Thymus (tissue), 11 donors: Measurements from ENCODE around the gene SNUPN. TPM values are rescaled to one million over a fixed set of nuclear protein-coding genes. Genes with fewer than 3 reads are reported as not detected.
"Not testable (repeated sequence)": the region's sequence is repeated elsewhere in the genome, so short reads cannot be mapped to it uniquely, and the experiment has no call there.

Source experiments
- DNase-seq, 9 donors: peaks; one replicate each; pipeline ENCODE4 v3.0.0-alpha.2; 2013; ENCODE audit warnings: low spot score in 9 of 9, low read depth in 6 of 9, missing footprints in 1 of 9
- H3K27ac ChIP-seq, 2 donors: one replicate each; pipeline ENCODE4 v1.5.1; 2013; ENCODE audit warnings: control low read depth in 1 of 2, low read depth in 1 of 2, low read length in 1 of 2, mild to moderate bottlenecking in 1 of 2, moderate library complexity in 1 of 2
- H3K27me3 ChIP-seq, 2 donors: one replicate each; pipeline ENCODE4 v1.5.1; 2013; ENCODE audit warnings: low read length in 1 of 2; ENCODE audit not compliant: control insufficient read depth in 2 of 2, insufficient read depth in 1 of 2
- H3K36me3 ChIP-seq, 2 donors: one replicate each; pipeline ENCODE4 v1.5.1; 2013; ENCODE audit warnings: low read length in 1 of 2, mild to moderate bottlenecking in 1 of 2, moderate library complexity in 1 of 2; ENCODE audit not compliant: control insufficient read depth in 2 of 2, insufficient read depth in 2 of 2
- H3K4me1 ChIP-seq, 2 donors: one replicate each; pipeline ENCODE4 v1.5.1; 2013; ENCODE audit warnings: low read length in 2 of 2; ENCODE audit not compliant: control insufficient read depth in 2 of 2, insufficient read depth in 2 of 2
- H3K4me3 ChIP-seq, 2 donors: one replicate each; pipeline ENCODE4 v1.5.1; 2013; ENCODE audit warnings: low read length in 2 of 2, control low read depth in 1 of 2, mild to moderate bottlenecking in 1 of 2
- H3K9me3 ChIP-seq, 2 donors: one replicate each; pipeline ENCODE4 v1.5.1; 2013; ENCODE audit warnings: low read length in 1 of 2, mild to moderate bottlenecking in 1 of 2; ENCODE audit not compliant: control insufficient read depth in 2 of 2, insufficient read depth in 1 of 2
- WGBS: extraction: QIAGEN DNeasy Blood & Tissue Kit; methylation state at CpG from one replicate; pipeline ENCODE4 v1.1.7; 2013; 5-methylcytosine and 5-hydroxymethylcytosine counted together
- polyA plus RNA-seq: library from polyadenylated mRNA; stranded (reverse); fragments of 200-250 nt; gene quantifications from one replicate; pipeline ENCODE4 v1.2.3, GENCODE V29; 2013
- total RNA-seq: library from RNA; stranded (reverse); fragments of 120-200 nt; gene quantifications from one replicate; pipeline ENCODE4 v1.2.4, GENCODE V29; 2013
- donor health status: healthy.

SNUPN gene
- total and polyA plus RNA-seq, 2 donors: 22.2 to 26.7 TPM

- DNase-seq: peak in 4 of 9 donors; percentile 13 to 54 (median 22)
- Histone ChIP-seq H3K27me3 (no peaks in the 10 kb centered on the region), H3K36me3 (no peaks in the 10 kb centered on the region), H3K27ac (peak overlapping the region in 1 of 2 donors; percentile 70), H3K4me3 (peak overlapping the region; percentile 78 to 95), H3K4me1 (peaks cover 10 to 17% of the 10 kb centered on the region in 2 donors), H3K9me3 (no peaks in the 10 kb centered on the region)
- under 1% methylated on average over 77 of the region's 77 CpGs for WGBS
Measured at GRCh38 chr15:75578173-75578947, 47.2 kb downstream of the SNUPN start.

- Histone ChIP-seq H3K27ac (peak overlapping the region in 1 of 2 donors; percentile 42), H3K9me3 (no peaks in the 10 kb centered on the region), H3K4me3 (peak overlapping the region; percentile 78 to 95), H3K4me1 (peaks cover 10 to 17% of the 10 kb centered on the region in 2 donors), H3K27me3 (no peaks in the 10 kb centered on the region), H3K36me3 (no peaks in the 10 kb centered on the region)
- DNase-seq: peak in 1 of 9 donors; percentile 9
- WGBS: 19% methylated on average over 13 of the region's 13 CpGs
Measured at GRCh38 chr15:75577401-75578172, 47.9 kb downstream of the SNUPN start.

DNA sequence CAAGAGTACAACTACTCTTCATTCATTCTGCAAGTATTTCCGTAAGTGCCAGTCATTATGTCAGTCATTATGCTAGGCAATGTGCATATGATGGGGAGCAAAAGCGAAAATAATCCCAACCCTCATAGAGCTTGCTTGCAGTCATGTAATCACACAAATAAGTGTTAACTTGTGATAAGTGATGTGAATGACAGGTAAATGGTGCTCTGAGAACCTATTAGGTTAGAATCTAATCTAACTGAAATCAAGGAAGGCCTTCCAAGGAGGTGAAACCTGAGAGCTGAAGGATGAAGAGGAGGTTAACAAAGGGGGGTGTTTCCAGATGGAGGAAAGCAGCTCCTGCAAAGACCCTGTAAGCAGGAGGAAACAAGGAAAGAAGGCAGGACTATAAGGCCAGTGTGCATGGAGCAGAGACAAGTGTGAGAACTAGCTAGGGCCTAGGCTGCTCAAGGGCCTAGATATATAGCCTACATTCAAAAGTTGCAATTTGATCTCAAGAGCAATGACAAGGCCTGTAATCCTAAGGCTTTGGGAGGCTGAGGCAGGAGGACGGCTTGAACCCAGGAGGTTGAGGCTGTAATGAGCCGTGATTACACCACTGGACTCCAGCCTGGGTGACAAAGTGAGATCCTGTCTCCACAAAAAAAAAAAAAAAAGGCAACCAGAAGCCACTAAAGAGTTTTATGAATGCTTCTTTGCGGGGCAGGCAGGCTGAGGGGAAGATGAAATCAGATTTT lies 51.7 kb downstream of the SNUPN start:
- Histone ChIP-seq H3K27me3 (no peaks in the 10 kb centered on the region), H3K4me1 (peaks cover 7 to 11% of the 10 kb centered on the region in 2 donors), H3K9me3 (no peaks in the 10 kb centered on the region), H3K27ac (no peak overlapping the region), H3K36me3 (no peaks in the 10 kb centered on the region), H3K4me3 (no peak overlapping the region)
- WGBS: over 99% methylated on average over 5 of the region's 5 CpGs
- DNase-seq: no peak

GRCh38 chr15:75570126-75570845 lies 55.2 kb downstream of the SNUPN start:
- no peak overlapping the region for H3K27ac ChIP-seq

GRCh38 chr15:75565062-75565970 lies 60.2 kb downstream of the SNUPN start:
- over 99% methylated on average over 3 of the region's 3 CpGs for whole genome bisulfite sequencing
- DNase-seq: no peak
- Histone ChIP-seq H3K36me3 (no peaks in the 10 kb centered on the region), H3K9me3 (no peaks in the 10 kb centered on the region), H3K27me3 (no peaks in the 10 kb centered on the region), H3K4me1 (no peaks in the 10 kb centered on the region), H3K4me3 (no peak overlapping the region), H3K27ac (no peak overlapping the region)

More at GRCh38 chr15:75570126-75570845, 55.2 kb downstream of the SNUPN start:
- H3K9me3 ChIP-seq: no peaks in the 10 kb centered on the region
- no peak for DNase-seq
- no peaks in the 10 kb centered on the region for H3K4me1 ChIP-seq
- no peak overlapping the region for H3K4me3 ChIP-seq
- H3K27me3 ChIP-seq: no peaks in the 10 kb centered on the region
- 96% methylated on average over 8 of the region's 8 CpGs for WGBS
- H3K36me3 ChIP-seq: no peaks in the 10 kb centered on the region

DNA sequence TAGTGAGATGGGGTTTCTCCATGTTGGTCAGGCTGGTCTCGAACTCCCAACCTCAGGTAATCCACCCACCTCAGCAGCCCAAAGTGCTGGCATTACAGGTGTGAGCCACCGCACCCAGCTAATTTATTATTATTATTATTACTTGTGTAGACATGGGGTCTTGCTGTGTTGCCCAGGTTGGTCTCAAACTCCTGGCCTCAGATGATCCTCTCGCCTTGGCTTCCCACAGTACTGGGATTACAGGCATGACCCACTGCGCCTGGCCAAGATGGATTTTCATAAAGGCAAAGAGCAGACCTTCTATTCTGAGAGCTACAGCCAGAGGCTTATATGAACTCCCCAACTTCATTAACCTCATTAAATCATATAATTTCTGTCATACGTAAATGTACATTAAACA lies 63.6 kb downstream of the SNUPN start:
- WGBS: 95% methylated on average over 5 of the region's 5 CpGs
- DNase-seq: no peak
- Histone ChIP-seq H3K27ac (no peak overlapping the region), H3K4me1 (no peaks in the 10 kb centered on the region), H3K36me3 (no peaks in the 10 kb centered on the region), H3K27me3 (no peaks in the 10 kb centered on the region), H3K9me3 (no peaks in the 10 kb centered on the region), H3K4me3 (no peak overlapping the region)

DNA sequence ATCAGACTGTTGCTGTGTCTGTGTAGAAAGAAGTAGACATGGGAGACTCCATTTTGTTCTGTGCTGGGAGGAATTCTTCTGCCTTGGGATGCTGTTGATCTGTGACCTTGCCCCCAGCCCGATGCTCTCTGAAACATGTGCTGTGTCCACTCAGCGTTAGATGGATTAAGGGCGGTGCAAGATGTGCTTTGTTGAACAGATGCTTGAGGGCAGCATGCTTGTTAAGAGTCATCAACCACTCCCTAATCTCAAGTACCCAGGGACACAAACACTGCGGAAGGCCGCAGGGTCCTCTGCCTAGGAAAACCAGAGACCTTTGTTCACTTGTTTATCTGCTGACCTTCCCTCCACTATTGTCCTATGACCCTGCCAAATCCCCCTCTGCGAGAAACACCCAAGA lies 66.2 kb downstream of the SNUPN start:
- H3K27ac ChIP-seq, H3K4me3 ChIP-seq, DNase-seq, H3K36me3 ChIP-seq, H3K9me3 ChIP-seq, H3K4me1 ChIP-seq, H3K27me3 ChIP-seq: not testable (repeated sequence)
- 97% methylated on average over 6 of the region's 6 CpGs for WGBS

GRCh38 chr15:75558955-75559354 lies 66.6 kb downstream of the SNUPN start:
- not testable (repeated sequence) for H3K27me3 ChIP-seq, H3K4me3 ChIP-seq, H3K4me1 ChIP-seq, DNase-seq, H3K27ac ChIP-seq, H3K36me3 ChIP-seq, H3K9me3 ChIP-seq
- 95% methylated on average over 28 of the region's 28 CpGs for WGBS
